Stomach smooth muscle (tissue), 2 donors: Measurements from ENCODE around the gene PLEKHH3.
A peak's percentile ranks its signal among the peaks of the same experiment; 100 is the strongest.
"Not testable (repeated sequence)": the region's sequence is repeated elsewhere in the genome, so short reads cannot be mapped to it uniquely, and the experiment has no call there.

Experiments
- H3K27ac ChIP-seq: one replicate; pipeline ENCODE4 v1.7.0; 2013; ENCODE audit warnings: mild to moderate bottlenecking, low read length, inconsistent platforms
- H3K27me3 ChIP-seq, 2 donors: one replicate each; pipeline ENCODE4 v1.7.0; 2013; ENCODE audit warnings: low read length in 2 of 2; ENCODE audit not compliant: insufficient read depth in 2 of 2, control insufficient read depth in 1 of 2
- H3K36me3 ChIP-seq, 2 donors: one replicate each; pipeline ENCODE4 v1.7.0; 2013; ENCODE audit warnings: low read length in 2 of 2; ENCODE audit not compliant: control insufficient read depth in 2 of 2, insufficient read depth in 2 of 2
- H3K4me1 ChIP-seq: one replicate; pipeline ENCODE4 v1.7.0; 2013; ENCODE audit warnings: low read length; ENCODE audit not compliant: control insufficient read depth, insufficient read depth
- H3K4me3 ChIP-seq, 2 donors: one replicate each; pipeline ENCODE4 v1.7.0; 2013; ENCODE audit warnings: low read length in 2 of 2
- H3K9ac ChIP-seq, 2 donors: one replicate each; pipeline ENCODE4 v1.7.0; 2013; ENCODE audit warnings: low read length in 2 of 2, mild to moderate bottlenecking in 1 of 2
- H3K9me3 ChIP-seq, 2 donors: one replicate each; pipeline ENCODE4 v1.7.0; 2013; ENCODE audit warnings: low read length in 2 of 2; ENCODE audit not compliant: control insufficient read depth in 2 of 2
- donor health status: healthy.
- donor health status: Pancreatic carcinoma.

PLEKHH3 gene

GRCh38 chr17:42627032-42627764 is 49.6 kb downstream of the PLEKHH3 start:
- not testable (repeated sequence) for H3K27ac ChIP-seq, H3K27me3 ChIP-seq, H3K4me3 ChIP-seq, H3K9ac ChIP-seq, H3K4me1 ChIP-seq, H3K36me3 ChIP-seq, H3K9me3 ChIP-seq

GRCh38 chr17:42623732-42624596 is 52.8 kb downstream of the PLEKHH3 start:
- Histone ChIP-seq H3K27me3 (no peaks in the 10 kb centered on the region), H3K4me3 (no peak overlapping the region), H3K9me3 (no peaks in the 10 kb centered on the region), H3K36me3 (no peaks in the 10 kb centered on the region), H3K9ac (no peak overlapping the region), H3K27ac (no peak overlapping the region), H3K4me1 (peaks cover under 1% of the 10 kb centered on the region)

- Histone ChIP-seq H3K4me3 (no peak overlapping the region), H3K27ac (no peak overlapping the region), H3K4me1 (peaks cover 8% of the 10 kb centered on the region), H3K9ac (no peak overlapping the region), H3K36me3 (no peaks in the 10 kb centered on the region), H3K27me3 (no peaks in the 10 kb centered on the region), H3K9me3 (no peaks in the 10 kb centered on the region)
These were observed 53.5 kb downstream of the PLEKHH3 start for GRCh38 chr17:42623271-42623670.

GRCh38 chr17:42621987-42622386 is 54.8 kb downstream of the PLEKHH3 start:
- not testable (repeated sequence) for H3K36me3 ChIP-seq, H3K27me3 ChIP-seq, H3K9ac ChIP-seq, H3K27ac ChIP-seq, H3K4me3 ChIP-seq, H3K9me3 ChIP-seq
- peaks cover 14% of the 10 kb centered on the region for H3K4me1 ChIP-seq

- Histone ChIP-seq H3K4me3 (peak overlapping the region in 1 of 2 donors; percentile 35), H3K9ac (peak overlapping the region; percentile 30 to 51)
These were observed 58.2 kb downstream of the PLEKHH3 start for GRCh38 chr17:42618442-42619150.

GRCh38 chr17:42617956-42618431 is 58.8 kb downstream of the PLEKHH3 start:
- Histone ChIP-seq H3K9me3 (no peaks in the 10 kb centered on the region), H3K36me3 (peaks cover 18 to 22% of the 10 kb centered on the region in 2 donors), H3K4me1 (peaks cover 14% of the 10 kb centered on the region), H3K27me3 (no peaks in the 10 kb centered on the region), H3K27ac (peak overlapping the region; percentile 6), H3K4me3 (no peak overlapping the region), H3K9ac (peak overlapping the region; percentile 30 to 51)

More at GRCh38 chr17:42618442-42619150, 58.2 kb downstream of the PLEKHH3 start:
- Histone ChIP-seq H3K36me3 (peaks cover 15 to 19% of the 10 kb centered on the region in 2 donors), H3K27me3 (no peaks in the 10 kb centered on the region), H3K27ac (peak overlapping the region; percentile 6), H3K9me3 (no peaks in the 10 kb centered on the region), H3K4me1 (peaks cover 14% of the 10 kb centered on the region)
